ENCODE data around the gene CCDC159.

CCDC159 gene

GRCh38 chr19:11355160-11356073 is 9.1 kb downstream of the CCDC159 start, which contains the start of gene PLPPR2:
PLPPR2 (plus strand) TSS chr19:11355432; CDS start chr19:11357674, 2,242 bp downstream.
- Histone ChIP-seq H3K4me1 (ENCODE audit: control insufficient read depth in 2 of 2, insufficient read depth in 2 of 2, low read length in 2 of 2) (peaks cover 4 to 5% of the 10 kb centered on the region in 2 donors), H3K9ac (ENCODE audit: low read depth in 1 of 2, low read length in 2 of 2) (peak within 1 kb of the TSS in 1 of 2 donors; percentile 36), H3K27ac (ENCODE audit: low read depth in 2 of 2, low read length in 2 of 2) (no peak within 1 kb of the TSS), H3K36me3 (ENCODE audit: control insufficient read depth in 2 of 2, insufficient read depth in 2 of 2, low read length in 2 of 2) (no peaks in the 10 kb centered on the region), H3K27me3 (ENCODE audit: control insufficient read depth in 2 of 2, insufficient read depth in 2 of 2, low read length in 2 of 2) (no peaks in the 10 kb centered on the region), H3K9me3 (ENCODE audit: control insufficient read depth in 2 of 2, low read length in 2 of 2) (no peaks in the 10 kb centered on the region), H3K4me3 (ENCODE audit: low read length in 2 of 2) (peak within 1 kb of the TSS; percentile 28 to 74)

GRCh38 chr19:11356074-11356397 is 9.7 kb downstream of the CCDC159 start:
- Histone ChIP-seq H3K4me3 (ENCODE audit: low read length in 2 of 2) (peak overlapping the region; percentile 12 to 74), H3K4me1 (ENCODE audit: control insufficient read depth in 2 of 2, insufficient read depth in 2 of 2, low read length in 2 of 2) (peaks cover 5 to 6% of the 10 kb centered on the region in 2 donors), H3K27ac (ENCODE audit: low read depth in 2 of 2, low read length in 2 of 2) (no peak overlapping the region), H3K27me3 (ENCODE audit: control insufficient read depth in 2 of 2, insufficient read depth in 2 of 2, low read length in 2 of 2) (no peaks in the 10 kb centered on the region), H3K9ac (ENCODE audit: low read depth in 1 of 2, low read length in 2 of 2) (peak overlapping the region in 1 of 2 donors; percentile 36), H3K36me3 (ENCODE audit: control insufficient read depth in 2 of 2, insufficient read depth in 2 of 2, low read length in 2 of 2) (no peaks in the 10 kb centered on the region), H3K9me3 (ENCODE audit: control insufficient read depth in 2 of 2, low read length in 2 of 2) (no peaks in the 10 kb centered on the region)

- no peak overlapping the region for H3K4me3 ChIP-seq (ENCODE audit: low read length in 2 of 2)
- no peaks in the 10 kb centered on the region for H3K27me3 ChIP-seq (ENCODE audit: control insufficient read depth in 2 of 2, insufficient read depth in 2 of 2, low read length in 2 of 2)
- H3K36me3 ChIP-seq (ENCODE audit: control insufficient read depth in 2 of 2, insufficient read depth in 2 of 2, low read length in 2 of 2), result no peaks in the 10 kb centered on the region
- H3K9me3 ChIP-seq (ENCODE audit: control insufficient read depth in 2 of 2, low read length in 2 of 2), result no peaks in the 10 kb centered on the region
- no peak overlapping the region for H3K27ac ChIP-seq (ENCODE audit: low read depth in 2 of 2, low read length in 2 of 2)
- peaks cover 13 to 14% of the 10 kb centered on the region in 2 donors for H3K4me1 ChIP-seq (ENCODE audit: control insufficient read depth in 2 of 2, insufficient read depth in 2 of 2, low read length in 2 of 2)
- no peak overlapping the region for H3K9ac ChIP-seq (ENCODE audit: low read depth in 1 of 2, low read length in 2 of 2)
These were observed 10.6 kb downstream of the CCDC159 start for GRCh38 chr19:11356676-11357550.

GRCh38 chr19:11359421-11359820 is 13.1 kb downstream of the CCDC159 start:
- H3K36me3 ChIP-seq (ENCODE audit: control insufficient read depth in 2 of 2, insufficient read depth in 2 of 2, low read length in 2 of 2), result no peaks in the 10 kb centered on the region
- H3K9ac ChIP-seq (ENCODE audit: low read depth in 1 of 2, low read length in 2 of 2), result no peak overlapping the region
- H3K27me3 ChIP-seq (ENCODE audit: control insufficient read depth in 2 of 2, insufficient read depth in 2 of 2, low read length in 2 of 2), result no peaks in the 10 kb centered on the region
- peaks cover 15 to 17% of the 10 kb centered on the region in 2 donors for H3K4me1 ChIP-seq (ENCODE audit: control insufficient read depth in 2 of 2, insufficient read depth in 2 of 2, low read length in 2 of 2)
- no peaks in the 10 kb centered on the region for H3K9me3 ChIP-seq (ENCODE audit: control insufficient read depth in 2 of 2, low read length in 2 of 2)
- no peak overlapping the region for H3K27ac ChIP-seq (ENCODE audit: low read depth in 2 of 2, low read length in 2 of 2)
- no peak overlapping the region for H3K4me3 ChIP-seq (ENCODE audit: low read length in 2 of 2)

GRCh38 chr19:11361037-11361770 is 14.9 kb downstream of the CCDC159 start:
- Histone ChIP-seq H3K9me3 (ENCODE audit: control insufficient read depth in 2 of 2, low read length in 2 of 2) (no peaks in the 10 kb centered on the region), H3K9ac (ENCODE audit: low read depth in 1 of 2, low read length in 2 of 2) (peak overlapping the region in 1 of 2 donors; percentile 6), H3K36me3 (ENCODE audit: control insufficient read depth in 2 of 2, insufficient read depth in 2 of 2, low read length in 2 of 2) (no peaks in the 10 kb centered on the region), H3K4me1 (ENCODE audit: control insufficient read depth in 2 of 2, insufficient read depth in 2 of 2, low read length in 2 of 2) (peaks cover 9 to 13% of the 10 kb centered on the region in 2 donors), H3K27ac (ENCODE audit: low read depth in 2 of 2, low read length in 2 of 2) (no peak overlapping the region), H3K4me3 (ENCODE audit: low read length in 2 of 2) (peak overlapping the region in 1 of 2 donors; percentile 40), H3K27me3 (ENCODE audit: control insufficient read depth in 2 of 2, insufficient read depth in 2 of 2, low read length in 2 of 2) (no peaks in the 10 kb centered on the region)

GRCh38 chr19:11361771-11362731 is 15.7 kb downstream of the CCDC159 start:
- Histone ChIP-seq H3K27ac (ENCODE audit: low read depth in 2 of 2, low read length in 2 of 2) (no peak overlapping the region), H3K9ac (ENCODE audit: low read depth in 1 of 2, low read length in 2 of 2) (no peak overlapping the region), H3K4me3 (ENCODE audit: low read length in 2 of 2) (no peak overlapping the region), H3K27me3 (ENCODE audit: control insufficient read depth in 2 of 2, insufficient read depth in 2 of 2, low read length in 2 of 2) (no peaks in the 10 kb centered on the region), H3K36me3 (ENCODE audit: control insufficient read depth in 2 of 2, insufficient read depth in 2 of 2, low read length in 2 of 2) (no peaks in the 10 kb centered on the region), H3K9me3 (ENCODE audit: control insufficient read depth in 2 of 2, low read length in 2 of 2) (no peaks in the 10 kb centered on the region), H3K4me1 (ENCODE audit: control insufficient read depth in 2 of 2, insufficient read depth in 2 of 2, low read length in 2 of 2) (peaks cover 9 to 13% of the 10 kb centered on the region in 2 donors)

- no peaks in the 10 kb centered on the region for H3K36me3 ChIP-seq (ENCODE audit: control insufficient read depth in 2 of 2, insufficient read depth in 2 of 2, low read length in 2 of 2)
- no peak overlapping the region for H3K9ac ChIP-seq (ENCODE audit: low read depth in 1 of 2, low read length in 2 of 2)
- H3K27ac ChIP-seq (ENCODE audit: low read depth in 2 of 2, low read length in 2 of 2), result no peak overlapping the region
- H3K4me3 ChIP-seq (ENCODE audit: low read length in 2 of 2), result no peak overlapping the region
- H3K4me1 ChIP-seq (ENCODE audit: control insufficient read depth in 2 of 2, insufficient read depth in 2 of 2, low read length in 2 of 2), result peaks cover 9 to 13% of the 10 kb centered on the region in 2 donors
- H3K9me3 ChIP-seq (ENCODE audit: control insufficient read depth in 2 of 2, low read length in 2 of 2), result no peaks in the 10 kb centered on the region
- no peaks in the 10 kb centered on the region for H3K27me3 ChIP-seq (ENCODE audit: control insufficient read depth in 2 of 2, insufficient read depth in 2 of 2, low read length in 2 of 2)
These were observed 17.6 kb downstream of the CCDC159 start for GRCh38 chr19:11363881-11364280.

GRCh38 chr19:11364296-11364904 is 18.1 kb downstream of the CCDC159 start:
- Histone ChIP-seq H3K27ac (ENCODE audit: low read depth in 2 of 2, low read length in 2 of 2) (no peak overlapping the region), H3K36me3 (ENCODE audit: control insufficient read depth in 2 of 2, insufficient read depth in 2 of 2, low read length in 2 of 2) (no peaks in the 10 kb centered on the region), H3K4me1 (ENCODE audit: control insufficient read depth in 2 of 2, insufficient read depth in 2 of 2, low read length in 2 of 2) (peaks cover 9 to 13% of the 10 kb centered on the region in 2 donors), H3K9me3 (ENCODE audit: control insufficient read depth in 2 of 2, low read length in 2 of 2) (no peaks in the 10 kb centered on the region), H3K27me3 (ENCODE audit: control insufficient read depth in 2 of 2, insufficient read depth in 2 of 2, low read length in 2 of 2) (no peaks in the 10 kb centered on the region), H3K4me3 (ENCODE audit: low read length in 2 of 2) (no peak overlapping the region), H3K9ac (ENCODE audit: low read depth in 1 of 2, low read length in 2 of 2) (no peak overlapping the region)

GRCh38 chr19:11364935-11365334 is 18.6 kb downstream of the CCDC159 start:
- no peaks in the 10 kb centered on the region for H3K36me3 ChIP-seq (ENCODE audit: control insufficient read depth in 2 of 2, insufficient read depth in 2 of 2, low read length in 2 of 2)

More at GRCh38 chr19:11364935-11365334, 18.6 kb downstream of the CCDC159 start:
- no peak overlapping the region for H3K9ac ChIP-seq (ENCODE audit: low read depth in 1 of 2, low read length in 2 of 2)
- H3K4me3 ChIP-seq (ENCODE audit: low read length in 2 of 2), result no peak overlapping the region
- no peaks in the 10 kb centered on the region for H3K9me3 ChIP-seq (ENCODE audit: control insufficient read depth in 2 of 2, low read length in 2 of 2)
- H3K27me3 ChIP-seq (ENCODE audit: control insufficient read depth in 2 of 2, insufficient read depth in 2 of 2, low read length in 2 of 2), result no peaks in the 10 kb centered on the region
- H3K27ac ChIP-seq (ENCODE audit: low read depth in 2 of 2, low read length in 2 of 2), result no peak overlapping the region
- peaks cover 9 to 13% of the 10 kb centered on the region in 2 donors for H3K4me1 ChIP-seq (ENCODE audit: control insufficient read depth in 2 of 2, insufficient read depth in 2 of 2, low read length in 2 of 2)
